ENCODE results near the gene FHIT. TPM values are rescaled to one million over a fixed set of nuclear protein-coding genes. Genes with fewer than 3 reads are reported as not detected.

FHIT gene
- total and polyA plus RNA-seq, 4 donors: 2.6 to 21.3 (median 8.7) TPM

DNA sequence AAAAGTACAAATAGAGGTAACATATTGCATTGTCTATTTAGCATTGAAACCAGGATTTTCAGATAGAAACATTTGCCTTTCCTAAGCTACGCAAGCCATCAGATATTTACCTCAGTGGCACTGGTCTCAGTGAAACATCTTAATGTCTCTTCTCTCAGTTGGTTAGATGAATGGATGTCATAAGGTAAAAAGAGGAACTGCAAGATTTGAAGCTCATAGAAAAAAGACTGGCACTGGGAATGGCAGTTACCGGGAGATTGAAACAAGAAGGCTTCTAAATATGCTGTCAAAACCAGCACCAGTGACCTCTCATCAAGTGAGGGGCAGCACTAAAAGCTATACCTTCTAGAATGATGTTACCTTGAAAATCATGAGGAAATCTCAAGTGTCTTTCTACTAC, 486.4 kb downstream of the FHIT start:
- DNase-seq: no peak
- ATAC-seq (ENCODE audit: insufficient read depth, low FRiP score): no peak
- Histone ChIP-seq H3K4me3 (no peak overlapping the region), H3K36me3 (ENCODE audit: control insufficient read depth in 4 of 4, insufficient read depth in 4 of 4, low read length in 4 of 4) (no peaks in the 10 kb centered on the region), H3K27ac (ENCODE audit: low read depth in 1 of 2, low read length in 1 of 2) (no peak overlapping the region), H3K9me3 (ENCODE audit: control insufficient read depth in 4 of 4, insufficient read depth in 3 of 4, low read length in 3 of 4) (peaks cover 0 to 2% (median 0%) of the 10 kb centered on the region in 4 donors), H3K9ac (ENCODE audit: insufficient read depth in 1 of 2, low read length in 2 of 2) (no peak overlapping the region), H3K27me3 (ENCODE audit: control insufficient read depth in 3 of 3, insufficient read depth in 3 of 3, low read length in 2 of 3) (no peaks in the 10 kb centered on the region), H3K4me1 (ENCODE audit: control insufficient read depth in 5 of 5, insufficient read depth in 5 of 5, low read length in 5 of 5) (peaks cover 0 to 11% (median 0%) of the 10 kb centered on the region in 5 donors)
- WGBS, 2 donors: 80 to 89% methylated on average over 2 of the region's 2 CpGs
- TF ChIP-seq, protein P1, sequence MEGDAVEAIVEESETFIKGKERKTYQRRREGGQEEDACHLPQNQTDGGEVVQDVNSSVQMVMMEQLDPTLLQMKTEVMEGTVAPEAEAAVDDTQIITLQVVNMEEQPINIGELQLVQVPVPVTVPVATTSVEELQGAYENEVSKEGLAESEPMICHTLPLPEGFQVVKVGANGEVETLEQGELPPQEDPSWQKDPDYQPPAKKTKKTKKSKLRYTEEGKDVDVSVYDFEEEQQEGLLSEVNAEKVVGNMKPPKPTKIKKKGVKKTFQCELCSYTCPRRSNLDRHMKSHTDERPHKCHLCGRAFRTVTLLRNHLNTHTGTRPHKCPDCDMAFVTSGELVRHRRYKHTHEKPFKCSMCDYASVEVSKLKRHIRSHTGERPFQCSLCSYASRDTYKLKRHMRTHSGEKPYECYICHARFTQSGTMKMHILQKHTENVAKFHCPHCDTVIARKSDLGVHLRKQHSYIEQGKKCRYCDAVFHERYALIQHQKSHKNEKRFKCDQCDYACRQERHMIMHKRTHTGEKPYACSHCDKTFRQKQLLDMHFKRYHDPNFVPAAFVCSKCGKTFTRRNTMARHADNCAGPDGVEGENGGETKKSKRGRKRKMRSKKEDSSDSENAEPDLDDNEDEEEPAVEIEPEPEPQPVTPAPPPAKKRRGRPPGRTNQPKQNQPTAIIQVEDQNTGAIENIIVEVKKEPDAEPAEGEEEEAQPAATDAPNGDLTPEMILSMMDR (IDR thresholded peaks at IDR 0.05; ENCODE audit: control extremely low read depth, extremely low read depth): no peak

DNA sequence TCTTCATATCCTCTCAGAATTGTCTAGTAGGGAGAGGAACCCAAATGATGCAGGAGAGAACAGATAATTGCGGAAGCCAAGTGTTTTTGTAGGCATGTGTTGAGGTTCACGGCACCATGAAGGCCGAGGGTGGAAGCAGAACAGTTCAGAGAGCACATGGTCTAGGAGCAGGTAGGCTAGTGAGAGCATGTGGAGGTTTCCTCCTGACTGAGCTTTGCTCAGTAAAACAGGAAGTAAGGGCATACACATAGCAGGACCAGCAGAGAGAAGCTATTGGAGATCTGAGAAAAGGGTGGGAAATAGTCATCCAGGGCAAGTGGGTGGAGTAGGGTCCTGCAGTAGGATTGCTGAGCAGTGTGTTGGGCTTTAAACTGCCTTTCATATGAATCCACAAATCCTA, 491.1 kb downstream of the FHIT start:
- WGBS, 2 donors: 88 to 92% methylated on average over 3 of the region's 3 CpGs
- DNase-seq (no peak), ATAC-seq (ENCODE audit: insufficient read depth, low FRiP score) (no peak)
- Histone ChIP-seq H3K9me3 (ENCODE audit: control insufficient read depth in 4 of 4, insufficient read depth in 3 of 4, low read length in 3 of 4) (peaks cover 0 to 2% (median 0%) of the 10 kb centered on the region in 4 donors), H3K27ac (ENCODE audit: low read depth in 1 of 2, low read length in 1 of 2) (no peak overlapping the region), H3K4me3 (no peak overlapping the region), H3K27me3 (ENCODE audit: control insufficient read depth in 3 of 3, insufficient read depth in 3 of 3, low read length in 2 of 3) (no peaks in the 10 kb centered on the region), H3K9ac (ENCODE audit: insufficient read depth in 1 of 2, low read length in 2 of 2) (no peak overlapping the region), H3K4me1 (ENCODE audit: control insufficient read depth in 5 of 5, insufficient read depth in 5 of 5, low read length in 5 of 5) (peaks cover 0 to 17% (median 0%) of the 10 kb centered on the region in 5 donors), H3K36me3 (ENCODE audit: control insufficient read depth in 4 of 4, insufficient read depth in 4 of 4, low read length in 4 of 4) (no peaks in the 10 kb centered on the region)
- TF ChIP-seq, protein P1 (IDR thresholded peaks at IDR 0.05; ENCODE audit: control extremely low read depth, extremely low read depth): no peak

DNA sequence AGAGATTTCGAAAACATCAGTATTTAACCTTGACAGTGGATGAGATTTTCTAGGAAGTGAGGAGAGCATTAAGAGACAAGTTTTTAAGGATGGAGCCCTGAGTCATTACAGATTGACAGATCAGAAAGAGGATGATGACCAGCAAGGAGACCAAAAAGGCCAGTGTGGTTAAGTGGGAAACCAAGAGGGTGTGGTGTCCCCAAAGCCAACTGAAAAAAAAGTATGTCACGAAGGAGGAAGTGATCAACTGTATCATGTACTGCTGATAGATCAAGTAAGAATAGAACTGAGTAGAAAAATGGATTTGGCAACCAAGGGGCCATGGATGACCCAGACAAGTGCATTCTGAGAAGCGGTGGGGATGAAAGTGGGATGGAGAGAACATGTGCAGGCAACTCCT, 491.8 kb downstream of the FHIT start:
- H3K36me3 ChIP-seq (ENCODE audit: control insufficient read depth in 4 of 4, insufficient read depth in 4 of 4, low read length in 4 of 4): no peaks in the 10 kb centered on the region
- no peaks in the 10 kb centered on the region for H3K27me3 ChIP-seq (ENCODE audit: control insufficient read depth in 3 of 3, insufficient read depth in 3 of 3, low read length in 2 of 3)
- TF ChIP-seq, protein P1 (IDR thresholded peaks at IDR 0.05; ENCODE audit: control extremely low read depth, extremely low read depth): no peak
- no peak overlapping the region for H3K27ac ChIP-seq (ENCODE audit: low read depth in 1 of 2, low read length in 1 of 2)
- peaks cover 0 to 17% (median 0%) of the 10 kb centered on the region in 5 donors for H3K4me1 ChIP-seq (ENCODE audit: control insufficient read depth in 5 of 5, insufficient read depth in 5 of 5, low read length in 5 of 5)
- no peak overlapping the region for H3K9ac ChIP-seq (ENCODE audit: insufficient read depth in 1 of 2, low read length in 2 of 2)
- no peak overlapping the region for H3K4me3 ChIP-seq
- H3K9me3 ChIP-seq (ENCODE audit: control insufficient read depth in 4 of 4, insufficient read depth in 3 of 4, low read length in 3 of 4): peaks cover 0 to 2% (median 0%) of the 10 kb centered on the region in 4 donors
- DNase-seq: no peak
- WGBS, 2 donors: 71 to 85% methylated on average over 3 of the region's 3 CpGs
- ATAC-seq (ENCODE audit: insufficient read depth, low FRiP score): no peak

DNA sequence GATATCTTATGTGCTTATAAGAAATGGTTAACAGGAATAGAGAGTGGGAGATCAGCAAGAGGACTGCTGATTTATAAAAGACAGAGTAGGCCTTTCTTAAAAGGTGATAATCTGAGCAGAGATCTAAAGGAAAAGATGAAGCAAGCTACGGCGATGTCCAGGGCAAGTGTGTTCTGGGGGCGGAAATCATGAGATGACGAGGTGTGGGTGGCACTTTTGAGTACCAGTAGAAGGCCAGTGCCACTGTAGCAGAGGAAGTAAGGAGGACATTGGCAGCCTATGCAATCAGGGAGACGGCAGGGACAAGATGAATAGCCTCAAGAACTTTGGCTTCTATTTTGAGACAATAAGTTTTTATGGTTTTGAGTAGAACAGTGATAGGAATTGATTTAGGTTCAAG, 492.4 kb downstream of the FHIT start:
- DNase-seq (no peak), ATAC-seq (ENCODE audit: insufficient read depth, low FRiP score) (no peak)
- 42 to 83% methylated on average over 5 of the region's 5 CpGs for WGBS, 2 donors
- Histone ChIP-seq H3K9me3 (ENCODE audit: control insufficient read depth in 4 of 4, insufficient read depth in 3 of 4, low read length in 3 of 4) (peaks cover 0 to 2% (median 0%) of the 10 kb centered on the region in 4 donors), H3K27ac (ENCODE audit: low read depth in 1 of 2, low read length in 1 of 2) (no peak overlapping the region), H3K9ac (ENCODE audit: insufficient read depth in 1 of 2, low read length in 2 of 2) (no peak overlapping the region), H3K4me3 (no peak overlapping the region), H3K27me3 (ENCODE audit: control insufficient read depth in 3 of 3, insufficient read depth in 3 of 3, low read length in 2 of 3) (no peaks in the 10 kb centered on the region), H3K36me3 (ENCODE audit: control insufficient read depth in 4 of 4, insufficient read depth in 4 of 4, low read length in 4 of 4) (no peaks in the 10 kb centered on the region), H3K4me1 (ENCODE audit: control insufficient read depth in 5 of 5, insufficient read depth in 5 of 5, low read length in 5 of 5) (peaks cover 0 to 17% (median 0%) of the 10 kb centered on the region in 5 donors)
- TF ChIP-seq, protein P1 (IDR thresholded peaks at IDR 0.05; ENCODE audit: control extremely low read depth, extremely low read depth): no peak

All from lung (tissue), 12 donors.